Omental fat pad (tissue), 4 donors: ENCODE measurements around the gene CEP350. TPM values are rescaled to one million over a fixed set of nuclear protein-coding genes. Genes with fewer than 3 reads are reported as not detected.

Source experiments
- ATAC-seq: fragments of 150-250 bp; one replicate; pipeline ENCODE4 v1.9.1; 2016; ENCODE audit warnings: mild to moderate bottlenecking, moderate library complexity; ENCODE audit not compliant: low FRiP score
- DNase-seq: peaks from one replicate; pipeline ENCODE4 v3.0.0-alpha.2; 2019; ENCODE audit warnings: low spot score
- CTCF ChIP-seq, 3 donors: fragments of 450-650 bp; IDR thresholded peaks; one replicate each; pipeline ENCODE4 v1.5.1; 2016 to 2017; ENCODE audit warnings: antibody characterized with exemption in 3 of 3, mild to moderate bottlenecking in 3 of 3, moderate library complexity in 2 of 3
- total RNA-seq, 4 donors: library from RNA; depleted of rRNA; stranded (reverse); fragments of >200 nt; gene quantifications; one replicate each; pipeline ENCODE4 v1.1.0, GENCODE V29; 2016

Gene CEP350
- total RNA-seq, 4 donors from 2014 or later, result 56.6 to 101 (median 62.4) TPM

- ATAC-seq (no peak), DNase-seq (no peak)
- no peak for TF ChIP-seq CTCF (IDR thresholded peaks at IDR 0.05)
Observed at GRCh38 chr1:180042988-180043622, 88.5 kb downstream of the CEP350 start.

GRCh38 chr1:180043785-180044184 is 89.2 kb downstream of the CEP350 start:
- DNase-seq (no peak), ATAC-seq (no peak)
- no peak for TF ChIP-seq CTCF (IDR thresholded peaks at IDR 0.05)

- DNase-seq (no peak), ATAC-seq (no peak)
- no peak for TF ChIP-seq CTCF (IDR thresholded peaks at IDR 0.05)
Observed at GRCh38 chr1:180046674-180047073, 92.1 kb downstream of the CEP350 start.

- DNase-seq (no peak), ATAC-seq (no peak)
- TF ChIP-seq CTCF (IDR thresholded peaks at IDR 0.05), result no peak
Observed at GRCh38 chr1:180053594-180054567, 99.3 kb downstream of the CEP350 start.

- ATAC-seq, result no peak
Observed at GRCh38 chr1:180057883-180058396, 103.3 kb downstream of the CEP350 start.

GRCh38 chr1:180061019-180061418 is 106.4 kb downstream of the CEP350 start:
- no peak for TF ChIP-seq CTCF (IDR thresholded peaks at IDR 0.05)
- DNase-seq, result no peak
- no peak for ATAC-seq

More at GRCh38 chr1:180057883-180058396, 103.3 kb downstream of the CEP350 start:
- no peak for DNase-seq
- no peak for TF ChIP-seq CTCF (IDR thresholded peaks at IDR 0.05)
